NOMO-1 (cell line): ENCODE results near the gene PTPRC.
A peak's percentile ranks its signal among the peaks of the same experiment; 100 is the strongest.

Experiments
- DNase-seq, 2 experiments: peaks; one replicate each; lab custom pipeline; 2025; ENCODE audit not compliant: unreplicated experiment in 2 of 2; lab: John Stamatoyannopoulos, UW

The PTPRC gene

DNA sequence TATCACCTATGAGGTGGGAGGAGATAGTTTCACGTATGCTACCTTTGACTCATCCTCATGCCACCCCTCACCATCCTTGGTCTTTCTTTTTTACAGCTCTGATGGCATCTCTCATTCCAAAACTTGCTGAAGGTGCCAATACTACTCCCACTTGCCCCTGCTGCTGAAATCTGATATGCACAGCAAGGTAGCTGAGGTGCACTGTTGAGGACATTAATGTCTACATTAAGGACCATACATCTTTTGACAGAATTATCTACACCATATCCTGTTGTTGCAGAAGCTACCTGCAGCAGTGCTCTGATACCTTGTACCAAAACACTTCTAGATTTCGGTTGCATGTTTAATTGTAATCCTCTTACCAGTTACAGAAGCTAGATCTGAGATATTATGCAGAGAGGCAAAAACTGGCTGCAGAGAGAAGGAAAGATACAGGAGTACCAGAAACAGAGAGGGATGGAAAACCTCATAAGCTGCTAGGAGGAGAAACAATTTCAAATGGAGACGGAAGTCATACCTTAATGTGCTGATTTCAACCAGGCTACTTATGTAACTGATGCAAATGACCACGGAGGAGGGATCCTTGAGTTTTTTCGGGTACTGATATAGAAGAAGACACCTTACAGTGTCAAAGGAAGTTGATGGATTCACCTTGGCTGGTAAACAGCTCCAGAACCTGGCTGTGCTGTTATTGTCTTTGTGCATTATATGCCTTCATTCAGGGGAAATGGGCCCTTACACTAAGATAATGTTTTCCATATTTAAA lies 19.3 kb upstream of the PTPRC start:
- no peak for DNase-seq

DNA sequence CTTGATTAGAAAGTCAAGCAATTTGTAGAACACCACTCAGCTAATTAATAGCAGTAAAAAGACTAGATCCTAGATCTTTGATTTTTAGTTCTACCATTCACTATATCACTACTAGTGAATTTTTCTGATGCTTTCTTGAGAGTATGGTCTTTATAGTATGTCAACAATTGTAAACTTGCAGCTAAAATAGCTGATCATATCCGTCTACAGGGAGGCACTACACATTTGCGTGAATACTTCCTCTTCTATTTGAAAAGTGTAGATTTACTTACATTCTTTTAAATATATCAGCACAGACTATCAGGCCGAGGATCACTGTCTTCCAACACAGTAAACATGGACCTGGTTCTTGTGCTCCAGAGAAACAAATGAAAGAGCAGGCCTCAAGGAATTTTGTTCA lies 18.6 kb upstream of the PTPRC start:
- DNase-seq: peak in 1 of 2 experiments; percentile 9

DNA sequence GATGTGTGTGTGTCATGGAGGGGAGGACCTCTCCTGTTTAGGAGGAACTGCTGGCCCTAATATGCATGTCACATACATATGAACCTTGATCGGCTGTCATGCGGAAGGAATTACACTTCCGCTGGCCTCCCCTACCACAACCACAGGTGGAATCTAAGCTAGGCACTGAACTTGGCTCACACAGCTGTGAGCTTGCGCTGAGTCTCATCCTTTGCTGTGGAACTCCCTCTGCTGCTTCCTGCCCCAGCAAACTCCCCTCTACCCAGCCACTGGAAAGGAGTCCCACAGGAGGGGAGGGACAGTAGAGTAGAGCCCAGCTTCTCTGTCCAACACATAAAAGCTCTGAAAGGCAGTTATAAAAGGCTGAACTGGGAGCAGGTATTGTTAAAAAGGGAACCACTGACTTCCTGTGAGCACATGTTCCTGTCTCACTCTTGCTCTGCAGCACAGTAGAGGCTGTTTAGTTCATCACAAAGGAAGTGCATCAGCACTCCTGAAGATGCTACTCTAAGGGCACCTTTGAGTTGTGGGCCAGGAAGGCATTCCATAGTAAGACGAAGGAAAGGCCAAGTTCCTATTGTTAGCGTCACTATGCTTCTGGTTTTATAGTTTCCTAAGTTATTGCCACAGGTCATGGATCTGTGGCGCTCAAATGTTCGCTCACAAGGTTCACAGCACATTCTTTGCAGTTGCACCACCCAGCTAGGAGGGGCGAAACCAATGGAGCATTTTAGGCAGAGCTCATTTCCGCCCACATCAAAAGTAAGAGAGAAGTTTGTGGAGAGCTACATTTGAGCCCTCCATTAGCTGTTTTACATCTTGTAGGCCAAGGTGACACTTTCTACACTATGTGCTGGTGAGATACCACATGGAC lies 17.7 kb upstream of the PTPRC start:
- peak; percentile 83 to 90 for DNase-seq

DNA sequence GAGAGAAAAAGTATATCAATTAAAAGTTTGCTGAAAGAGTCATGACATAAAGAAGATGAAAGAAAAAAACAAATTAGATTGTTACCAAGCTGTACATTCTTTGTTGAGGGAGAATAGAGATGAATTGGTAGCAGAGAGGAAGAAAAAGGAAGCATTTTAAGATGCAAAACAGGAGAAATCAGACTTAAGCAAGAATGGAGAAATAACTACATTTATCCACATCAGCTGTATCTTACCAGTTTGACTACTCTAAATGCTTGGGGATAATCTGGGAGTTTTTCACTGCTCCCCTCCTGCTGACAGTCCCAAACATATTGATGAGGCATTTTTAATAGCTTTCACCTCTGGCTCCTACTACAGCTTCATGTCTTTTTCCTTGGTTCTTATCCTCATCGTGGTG lies 16.8 kb upstream of the PTPRC start:
- peak in 1 of 2 experiments; percentile 43 for DNase-seq

DNA sequence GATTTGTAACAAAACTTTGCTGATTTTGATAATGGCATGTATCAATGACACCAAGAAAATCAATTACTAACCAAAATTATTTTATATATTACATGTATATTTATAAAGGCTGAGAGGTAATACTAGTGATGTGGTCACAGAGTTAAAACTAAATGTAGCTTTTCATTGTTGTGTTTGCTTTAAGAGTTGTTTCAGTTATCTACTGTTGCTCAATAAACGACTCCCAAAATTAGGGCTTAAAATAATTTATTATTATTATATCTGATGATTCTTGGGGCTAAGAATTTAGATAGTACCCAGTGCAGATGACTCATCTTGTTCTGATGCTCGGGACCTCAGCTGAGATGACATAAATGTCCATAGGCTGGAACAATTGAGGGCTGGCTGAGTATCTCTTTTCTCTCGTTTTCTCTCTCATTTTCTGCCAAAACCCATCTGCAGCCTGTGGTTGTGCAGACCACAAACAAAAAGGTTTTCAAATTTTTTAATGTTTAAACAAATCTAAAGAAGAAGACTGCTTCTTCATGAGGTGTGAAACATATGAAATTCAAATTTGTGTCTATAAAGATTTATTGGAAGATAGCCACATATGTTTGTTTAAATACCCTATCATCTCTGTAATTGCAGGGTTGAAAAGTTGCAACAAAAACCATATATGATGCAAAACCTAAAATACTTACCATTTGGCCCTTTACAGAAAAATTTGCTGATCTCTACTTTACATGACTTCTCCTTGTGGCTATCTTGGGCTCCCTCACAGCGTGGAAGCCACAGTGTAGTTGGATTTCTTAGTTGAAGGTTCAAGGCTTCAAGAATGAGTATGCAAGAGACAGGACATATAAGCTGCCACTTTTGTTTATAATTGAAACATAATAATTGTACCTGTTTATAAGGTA lies 14.8 kb upstream of the PTPRC start:
- peak in 1 of 2 experiments; percentile 4 for DNase-seq

DNA sequence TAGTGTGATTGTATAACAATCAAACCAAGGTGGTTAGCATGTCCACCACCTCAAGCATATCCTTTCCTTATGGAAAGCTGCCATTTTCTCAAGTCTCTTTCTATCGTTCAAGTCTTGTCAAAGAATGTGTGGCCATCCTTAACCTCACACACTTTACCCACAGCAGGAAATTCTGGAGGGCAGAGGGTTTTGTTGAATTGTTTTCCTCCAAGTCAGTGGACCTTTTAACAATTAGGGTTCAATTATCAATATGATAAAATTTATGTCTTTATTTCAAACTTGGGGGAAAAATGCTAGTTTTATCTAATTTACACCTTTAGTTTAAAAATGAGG lies 14.2 kb upstream of the PTPRC start:
- DNase-seq: no peak

DNA sequence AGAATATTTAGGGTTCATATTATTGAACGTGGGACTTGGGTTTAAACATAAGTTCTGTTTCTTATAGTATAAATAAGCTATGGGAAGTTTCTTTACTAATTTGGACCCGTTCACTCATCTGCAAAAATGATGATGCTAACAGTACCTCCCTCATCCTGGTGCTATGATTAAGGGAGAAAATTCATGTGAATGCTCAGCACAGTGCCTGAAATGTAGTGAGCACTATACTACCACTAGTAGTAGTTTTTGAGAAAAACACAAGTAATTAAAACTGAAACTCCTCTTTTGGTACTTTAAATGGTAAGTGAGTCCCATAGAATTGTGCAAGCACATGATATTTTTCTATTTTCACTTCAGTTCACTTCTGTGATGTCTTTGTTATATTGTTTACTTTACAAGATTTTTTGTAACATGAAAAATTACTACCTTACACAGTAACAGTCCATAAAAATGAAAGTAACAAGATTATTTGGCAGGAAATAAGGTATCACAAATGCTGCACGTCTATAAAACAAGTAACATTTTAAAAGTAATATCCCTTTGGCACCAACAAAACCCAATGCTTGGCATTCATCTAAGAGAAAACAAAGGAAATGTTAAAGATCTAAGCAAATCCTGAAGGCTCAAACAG lies 11.3 kb upstream of the PTPRC start:
- no peak for DNase-seq

DNA sequence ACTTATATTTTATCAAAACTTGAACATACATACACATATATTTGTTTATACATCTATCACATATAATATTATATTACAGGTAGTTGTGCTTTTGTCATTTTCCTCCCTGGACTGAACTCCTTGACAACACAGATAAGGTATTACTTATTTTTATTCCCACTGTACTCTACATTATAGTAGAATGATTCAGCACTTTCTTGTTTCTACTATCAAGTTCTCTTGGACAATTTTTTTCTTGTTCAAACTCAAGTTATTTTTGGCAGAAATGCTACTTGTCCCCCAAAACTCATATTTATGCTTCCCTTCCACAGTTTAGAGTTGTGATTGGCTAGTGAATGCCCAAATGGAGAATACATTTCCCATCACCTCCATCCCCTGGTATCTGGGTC lies 10.8 kb upstream of the PTPRC start:
- no peak for DNase-seq

DNA sequence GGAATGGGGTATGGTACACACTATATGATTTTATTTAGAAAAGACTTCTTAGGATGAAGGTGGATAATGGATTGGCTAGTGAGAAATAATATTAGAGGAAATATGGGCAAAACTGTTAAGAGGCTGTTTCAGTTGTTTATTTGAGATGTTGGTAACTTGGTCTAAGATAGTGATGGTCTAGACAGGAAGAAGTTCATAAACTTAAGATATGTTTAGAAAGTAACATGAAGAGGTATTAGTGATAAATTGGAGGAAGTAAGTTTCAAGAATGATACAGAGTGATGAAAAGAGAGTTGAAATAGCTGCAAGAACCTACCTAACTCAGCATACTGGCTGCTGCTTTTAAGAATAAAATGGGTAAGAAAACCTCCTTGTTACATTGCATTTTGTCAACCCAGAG lies 9.2 kb upstream of the PTPRC start:
- no peak for DNase-seq

DNA sequence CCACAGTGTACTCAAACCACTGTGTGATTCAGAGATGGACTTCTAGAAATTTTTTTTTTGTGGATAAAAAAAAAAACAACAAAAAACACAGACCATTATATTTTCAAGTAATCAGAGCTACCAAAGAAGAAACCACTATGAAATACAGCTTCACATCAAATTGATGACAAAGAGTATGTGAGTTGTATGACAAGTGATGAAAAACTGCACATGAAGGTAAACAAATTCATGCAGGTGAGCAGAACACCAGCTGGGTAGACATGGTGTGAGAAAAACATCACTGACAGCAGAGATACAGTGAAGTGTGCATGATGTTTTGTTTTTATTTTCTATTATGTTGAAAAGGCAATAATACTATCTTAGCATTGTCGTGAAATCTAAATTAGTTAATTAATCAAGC lies 8.0 kb upstream of the PTPRC start:
- DNase-seq: no peak

DNA sequence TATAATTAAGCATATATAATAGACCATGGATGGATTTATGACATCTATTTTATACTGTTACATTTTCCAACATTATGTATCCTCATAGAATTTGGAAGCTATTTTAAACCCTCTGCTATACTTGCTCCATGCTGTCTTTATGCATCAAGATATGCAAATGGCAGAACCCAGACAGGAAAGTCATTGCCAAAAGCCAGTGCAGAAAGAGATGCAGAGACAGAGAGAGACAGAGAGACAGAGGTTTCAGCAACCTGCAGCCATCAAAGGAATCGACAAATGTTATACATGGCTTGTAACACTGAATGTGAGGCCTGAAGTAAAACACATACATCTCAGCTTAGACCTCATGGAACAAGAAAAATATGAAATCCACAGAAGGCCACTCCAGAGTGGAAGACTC lies 7.5 kb upstream of the PTPRC start:
- DNase-seq: no peak

DNA sequence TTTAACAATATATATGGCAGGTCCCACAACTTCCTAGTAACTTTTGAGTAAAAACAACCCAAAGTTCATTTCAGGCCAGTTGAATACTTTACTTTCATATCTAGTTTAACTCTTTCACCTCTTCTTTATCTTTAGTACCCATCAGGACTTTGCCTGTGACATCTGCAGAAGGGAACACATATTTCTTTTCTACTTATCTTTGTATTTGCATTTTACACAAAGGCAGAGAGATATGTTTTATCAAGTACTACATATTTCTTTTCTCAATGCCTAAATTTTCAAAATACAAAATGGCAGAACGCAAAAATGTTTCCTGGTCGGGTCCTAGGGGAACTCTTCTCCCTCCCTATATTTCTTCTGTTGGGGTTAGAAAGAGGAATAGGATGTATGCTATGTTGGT lies 6.8 kb upstream of the PTPRC start:
- DNase-seq: no peak

DNA sequence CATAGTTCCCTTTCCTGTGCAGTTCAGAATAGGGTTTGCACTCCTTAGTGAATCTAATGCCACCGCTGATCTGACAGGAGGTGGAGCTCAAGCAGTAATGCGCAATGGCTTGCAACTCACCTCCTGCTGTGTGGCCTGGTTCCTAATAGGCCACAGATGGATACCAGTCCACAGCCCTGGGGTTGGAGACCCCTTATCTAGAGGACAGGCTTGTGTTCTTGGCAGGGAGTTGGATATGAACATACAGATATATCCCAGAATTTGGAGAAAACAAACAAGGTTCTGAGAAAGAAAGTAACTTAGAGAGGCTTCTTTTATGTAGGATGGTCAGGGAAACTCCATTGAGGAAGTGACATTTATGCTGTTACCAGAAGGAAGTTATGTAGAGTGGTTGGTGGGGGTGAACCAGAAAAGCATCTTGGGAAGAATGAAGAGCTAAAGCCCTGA lies 5.1 kb upstream of the PTPRC start:
- peak; percentile 56 to 67 for DNase-seq

DNA sequence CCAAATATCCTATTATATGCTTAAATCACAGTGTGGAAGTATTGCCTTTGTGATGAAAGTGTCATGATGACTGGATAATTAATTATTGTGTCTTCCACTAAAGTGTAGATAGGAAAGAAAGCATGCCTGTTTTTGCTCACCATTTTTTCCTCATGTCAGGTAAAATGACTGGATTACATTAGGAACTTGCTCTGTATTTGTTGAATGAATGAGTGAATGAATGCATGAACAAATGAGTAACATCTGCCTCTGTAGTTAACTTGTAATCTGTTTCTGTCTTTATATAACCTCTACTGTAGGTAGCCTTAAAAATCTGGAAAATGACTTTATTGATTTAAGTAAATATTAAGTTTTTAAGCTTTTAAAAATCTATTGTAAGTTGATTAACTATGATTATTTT lies 2.9 kb upstream of the PTPRC start:
- no peak for DNase-seq

DNA sequence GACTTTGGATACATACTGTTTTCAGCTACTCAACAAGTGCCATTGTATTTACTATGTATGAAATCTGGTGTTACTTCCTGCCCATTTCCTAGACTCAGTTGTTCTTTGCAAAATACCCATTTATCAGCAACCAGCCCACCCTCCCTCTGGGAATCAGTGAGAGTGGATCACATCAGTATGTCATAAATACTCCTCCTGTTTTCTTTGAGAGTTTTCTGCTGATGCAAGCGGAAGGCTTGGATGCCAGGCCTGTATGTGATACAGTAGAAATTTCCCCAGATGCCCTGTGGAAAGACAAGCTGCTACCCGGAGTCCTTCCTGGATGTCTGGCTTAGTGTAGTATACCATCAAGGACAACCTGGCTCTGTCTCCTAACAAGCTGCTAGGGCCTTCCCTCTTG lies 2.4 kb upstream of the PTPRC start:
- no peak for DNase-seq

DNA sequence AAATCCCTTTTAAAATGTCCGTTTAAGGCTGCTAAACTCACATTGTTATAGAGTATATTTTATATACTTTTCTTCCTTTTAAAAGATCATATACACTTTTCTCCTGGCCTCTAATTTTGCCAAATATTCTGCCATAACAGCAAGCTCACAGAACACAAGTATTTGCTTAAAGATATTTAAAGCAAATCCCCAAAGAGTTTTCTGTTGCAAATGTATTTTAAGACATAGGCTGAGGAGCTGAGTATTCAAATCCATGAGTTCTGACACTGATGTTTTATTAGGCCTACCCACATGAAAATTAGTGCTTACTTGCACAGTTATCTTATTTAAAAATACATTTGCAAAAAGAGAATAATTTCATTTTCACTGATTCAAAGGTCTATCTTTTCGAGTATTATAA lies 1.7 kb upstream of the PTPRC start:
- no peak for DNase-seq

DNA sequence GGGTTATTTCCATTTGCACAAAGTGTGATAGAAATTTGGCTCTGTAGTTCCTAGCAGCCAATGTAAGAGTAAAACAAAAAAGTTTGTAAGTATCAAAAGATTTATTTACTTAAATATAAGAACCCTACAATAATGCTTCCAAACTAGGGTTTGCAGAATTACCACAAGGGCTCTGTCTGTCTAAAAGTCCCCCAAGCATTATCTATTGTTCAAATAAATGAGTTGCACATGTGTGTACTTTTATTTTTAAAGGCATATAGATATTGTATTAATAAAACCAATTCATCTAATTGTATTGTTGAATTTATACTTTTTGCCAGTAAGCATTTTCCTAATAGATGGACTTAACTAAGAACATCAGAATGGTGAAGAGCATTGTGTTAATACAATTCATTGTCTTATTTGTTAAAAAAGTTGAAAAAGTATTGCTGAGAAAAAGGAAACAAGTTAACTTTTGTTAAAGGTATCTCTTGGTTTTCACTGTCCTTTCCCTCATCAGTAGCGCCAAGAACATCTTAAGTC lies 863 bp upstream of the PTPRC start:
- DNase-seq: no peak

DNA sequence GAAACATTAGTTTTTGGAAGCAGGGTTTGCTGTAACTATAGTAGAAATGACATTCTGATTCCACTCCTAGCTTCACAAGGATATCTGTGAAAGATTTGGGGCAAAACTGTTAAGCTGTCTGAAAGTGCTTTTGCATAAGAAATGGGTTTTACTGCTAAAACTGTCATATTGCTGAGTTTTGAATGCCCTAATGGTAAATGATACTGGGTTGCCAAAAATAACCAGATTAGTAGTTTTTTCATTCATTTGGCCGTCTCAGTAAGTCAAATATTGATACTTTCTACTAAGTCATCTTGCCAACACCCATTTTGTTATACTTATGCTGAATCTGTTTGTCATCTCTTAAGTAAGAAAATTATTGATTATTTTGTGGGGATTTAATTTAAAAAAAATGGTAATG lies 399 bp upstream of the PTPRC start:
- DNase-seq: no peak

DNA sequence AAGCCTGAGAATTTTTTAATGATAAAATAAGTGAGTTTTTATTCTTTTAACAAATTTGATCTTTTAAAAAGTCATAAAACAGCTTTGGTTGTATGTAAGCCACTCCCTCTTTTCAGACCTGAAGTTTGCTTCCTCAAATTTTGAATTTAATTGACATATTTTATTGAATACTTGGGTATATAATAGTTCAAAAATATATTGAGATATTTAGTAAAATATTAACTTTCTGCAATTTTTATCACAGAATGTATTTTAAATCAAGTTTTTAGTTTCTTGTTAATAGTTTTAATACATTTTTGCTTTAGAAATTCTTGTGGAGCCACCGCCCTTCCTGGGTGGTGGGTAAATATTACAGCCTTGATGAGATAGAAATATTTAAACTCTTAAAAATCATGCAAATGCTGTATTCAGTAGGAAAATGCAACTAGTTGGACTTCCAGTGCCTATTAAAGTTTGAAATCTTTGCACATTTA lies 867 bp downstream of the PTPRC start:
- peak in 1 of 2 experiments; percentile 31 for DNase-seq

DNA sequence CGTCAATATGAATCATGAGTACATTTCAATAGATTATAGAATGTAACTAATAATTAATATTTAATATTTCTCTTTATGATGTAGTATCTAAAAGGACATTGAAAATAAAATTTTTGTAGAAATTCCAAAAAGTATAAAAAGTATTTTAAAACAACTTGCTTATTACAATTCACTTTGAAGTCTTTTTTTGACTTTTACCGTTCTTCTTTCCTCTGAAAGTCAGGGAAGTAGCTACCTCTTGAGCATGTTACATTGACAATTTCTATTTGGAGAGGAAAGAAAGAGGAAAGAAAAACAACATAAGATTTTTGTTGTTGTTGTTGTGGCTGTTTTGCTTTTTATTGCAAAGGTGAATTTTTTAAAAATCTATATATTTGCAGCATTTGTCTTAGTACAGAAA lies 1.3 kb downstream of the PTPRC start:
- DNase-seq: peak in 1 of 2 experiments; percentile 32
